ENCODE measurements around the gene IGFBP1.

- TF ChIP-seq, protein P1, sequence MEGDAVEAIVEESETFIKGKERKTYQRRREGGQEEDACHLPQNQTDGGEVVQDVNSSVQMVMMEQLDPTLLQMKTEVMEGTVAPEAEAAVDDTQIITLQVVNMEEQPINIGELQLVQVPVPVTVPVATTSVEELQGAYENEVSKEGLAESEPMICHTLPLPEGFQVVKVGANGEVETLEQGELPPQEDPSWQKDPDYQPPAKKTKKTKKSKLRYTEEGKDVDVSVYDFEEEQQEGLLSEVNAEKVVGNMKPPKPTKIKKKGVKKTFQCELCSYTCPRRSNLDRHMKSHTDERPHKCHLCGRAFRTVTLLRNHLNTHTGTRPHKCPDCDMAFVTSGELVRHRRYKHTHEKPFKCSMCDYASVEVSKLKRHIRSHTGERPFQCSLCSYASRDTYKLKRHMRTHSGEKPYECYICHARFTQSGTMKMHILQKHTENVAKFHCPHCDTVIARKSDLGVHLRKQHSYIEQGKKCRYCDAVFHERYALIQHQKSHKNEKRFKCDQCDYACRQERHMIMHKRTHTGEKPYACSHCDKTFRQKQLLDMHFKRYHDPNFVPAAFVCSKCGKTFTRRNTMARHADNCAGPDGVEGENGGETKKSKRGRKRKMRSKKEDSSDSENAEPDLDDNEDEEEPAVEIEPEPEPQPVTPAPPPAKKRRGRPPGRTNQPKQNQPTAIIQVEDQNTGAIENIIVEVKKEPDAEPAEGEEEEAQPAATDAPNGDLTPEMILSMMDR (IDR thresholded peaks at IDR 0.05) = no peak
- TF ChIP-seq REST (IDR thresholded peaks at IDR 0.05) (no peak), SMC3 (IDR thresholded peaks at IDR 0.05) (no peak), ZFP36 (IDR thresholded peaks at IDR 0.05; ENCODE audit: borderline replicate concordance, partially characterized antibody) (no peak), HOXA7 (CRISPR knock-in tag; IDR thresholded peaks at IDR 0.05) (no peak)
Observed at GRCh38 chr7:45937301-45937700, 49.0 kb downstream of the IGFBP1 start.
